ENCODE measurements around the gene APMAP. TPM values are rescaled to one million over a fixed set of nuclear protein-coding genes. Genes with fewer than 3 reads are reported as not detected.

The APMAP gene
- total RNA-seq, 1 experiment from 2014 or later: 80.3 TPM

DNA sequence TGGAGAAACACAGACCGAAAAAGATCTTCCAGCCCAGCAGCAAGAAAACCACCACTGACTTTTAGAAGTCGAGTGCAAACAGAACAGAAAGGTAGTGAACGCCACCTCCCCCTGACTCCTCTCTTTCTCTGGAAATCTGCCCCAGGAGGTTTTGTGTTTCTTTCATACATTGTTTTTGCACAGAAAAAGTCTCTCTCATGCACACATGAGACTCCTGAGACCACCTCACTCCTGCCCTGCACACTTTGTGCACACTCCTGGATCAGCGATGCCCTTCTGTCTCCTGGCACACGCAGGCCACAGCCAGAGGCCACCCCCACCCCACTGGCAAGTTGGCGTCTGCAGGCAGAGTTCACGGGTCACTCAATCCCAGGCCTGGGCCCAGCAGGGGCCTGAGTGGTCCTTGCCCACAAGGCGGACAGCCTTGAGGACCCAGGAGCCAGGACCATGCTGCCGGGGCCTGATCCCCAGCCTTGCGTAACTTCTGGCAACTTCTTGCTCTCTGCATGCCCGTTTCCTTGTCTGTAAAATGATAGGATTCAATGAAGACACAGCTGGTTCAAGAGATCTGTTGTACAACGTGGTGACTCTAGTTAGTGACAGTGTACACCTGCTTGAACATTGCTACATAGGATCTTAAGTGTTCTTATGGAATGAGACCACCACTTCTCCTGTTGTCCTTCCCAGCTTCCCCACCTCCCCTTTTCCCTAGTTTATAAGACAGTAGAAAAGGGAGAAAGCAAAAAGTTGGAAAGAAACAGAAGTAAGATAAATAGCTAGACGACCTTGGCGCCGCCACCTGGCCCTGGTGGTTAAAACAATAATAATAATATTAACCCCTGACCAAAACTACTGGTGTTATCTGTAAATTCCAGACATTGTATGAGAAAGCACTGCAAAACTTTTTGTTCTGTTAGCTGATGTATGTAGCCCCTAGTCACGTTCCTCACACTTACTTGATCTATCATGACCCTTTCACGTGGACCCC lies 73.7 kb downstream of the APMAP start:
- Histone ChIP-seq H3K27me3 (no peaks in the 10 kb centered on the region), H3K9me3 (no peaks in the 10 kb centered on the region), H3K36me3 (no peaks in the 10 kb centered on the region), H3K4me3 (no peak overlapping the region)
- DNase-seq: no peak

DNA sequence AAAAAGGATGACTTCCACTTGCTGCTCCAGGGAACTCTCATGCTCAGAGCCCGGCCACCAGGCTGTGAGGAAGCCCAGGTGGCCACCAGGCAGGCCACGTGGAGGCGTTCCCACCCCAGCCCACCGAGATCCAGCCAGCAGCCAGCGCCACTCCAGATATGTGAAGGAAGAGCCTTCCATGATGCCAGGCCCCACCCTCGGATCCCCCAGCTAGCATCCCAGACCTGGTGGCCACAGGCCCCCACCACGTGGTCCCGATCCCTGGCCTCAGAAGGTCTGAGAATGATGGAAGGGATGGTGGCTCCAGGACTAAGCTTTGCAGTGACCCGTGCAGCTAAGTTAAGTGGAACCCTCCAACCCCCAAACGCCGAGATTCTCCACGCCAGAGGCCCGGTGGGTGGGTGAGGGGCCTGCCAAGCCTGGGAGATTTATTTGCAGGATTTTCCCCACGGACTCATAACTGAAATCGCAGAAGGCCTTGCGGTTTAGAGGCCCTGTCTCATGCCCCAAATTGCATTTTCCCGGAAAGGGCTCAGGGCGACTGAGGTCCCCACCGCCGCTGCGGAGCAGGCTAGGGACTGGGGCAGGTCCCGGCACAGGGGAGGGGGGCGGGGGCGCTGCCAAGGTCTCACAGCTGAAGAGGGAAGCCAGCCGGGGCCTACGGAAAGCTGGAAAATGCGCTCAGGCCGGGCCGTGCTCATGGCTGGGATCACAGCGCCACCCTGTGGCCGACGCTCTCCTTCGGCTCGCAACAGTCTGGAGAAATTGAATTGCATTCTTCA lies 74.6 kb downstream of the APMAP start:
- Histone ChIP-seq H3K36me3 (no peaks in the 10 kb centered on the region), H3K9me3 (no peaks in the 10 kb centered on the region), H3K4me3 (no peak overlapping the region), H3K27me3 (no peaks in the 10 kb centered on the region)
- peak; percentile 28 for DNase-seq

DNA sequence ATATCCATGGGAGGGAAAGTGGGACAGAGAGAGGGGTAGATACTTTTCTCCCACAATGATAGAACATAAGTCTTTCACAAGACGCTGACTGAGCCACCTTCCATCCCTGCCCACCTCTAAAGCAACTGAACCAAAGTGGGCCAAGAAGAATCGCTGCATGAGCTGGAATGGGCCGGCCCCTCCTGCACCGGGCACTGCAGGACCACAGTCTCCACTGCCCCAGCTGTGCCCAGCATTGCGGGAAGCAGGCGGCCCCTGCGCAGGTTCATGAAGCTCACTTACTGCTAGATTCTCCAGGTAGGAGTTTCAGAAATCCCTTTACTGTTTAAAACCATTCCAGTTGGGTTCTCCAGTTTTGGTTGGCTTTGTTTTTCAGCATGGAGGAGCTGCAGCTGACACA lies 75.5 kb downstream of the APMAP start:
- no peaks in the 10 kb centered on the region for H3K36me3 ChIP-seq
- H3K27me3 ChIP-seq: no peaks in the 10 kb centered on the region
- H3K4me3 ChIP-seq: no peak overlapping the region
- H3K9me3 ChIP-seq: no peaks in the 10 kb centered on the region
- DNase-seq: no peak

DNA sequence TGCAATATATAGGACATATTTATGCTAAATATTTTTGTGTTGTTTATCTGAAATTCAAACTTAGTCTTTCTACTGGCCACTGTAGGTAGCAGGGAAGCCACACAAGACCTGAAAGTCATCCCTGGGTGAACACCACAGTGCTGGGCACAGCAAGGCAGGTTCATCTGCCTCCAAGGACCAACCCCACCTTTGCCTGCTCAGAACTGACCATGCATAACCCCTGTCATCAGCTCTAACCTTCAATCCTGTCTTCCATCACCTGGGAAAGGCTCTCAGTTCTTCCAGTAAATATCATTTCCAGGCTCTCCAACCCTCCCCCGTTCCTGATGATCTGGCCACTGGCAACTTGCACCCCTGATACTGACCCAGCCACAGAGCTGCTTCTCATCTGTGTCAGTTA lies 76.1 kb downstream of the APMAP start:
- Histone ChIP-seq H3K4me3 (no peak overlapping the region), H3K36me3 (no peaks in the 10 kb centered on the region), H3K27me3 (no peaks in the 10 kb centered on the region), H3K9me3 (no peaks in the 10 kb centered on the region)
- no peak for DNase-seq

DNA sequence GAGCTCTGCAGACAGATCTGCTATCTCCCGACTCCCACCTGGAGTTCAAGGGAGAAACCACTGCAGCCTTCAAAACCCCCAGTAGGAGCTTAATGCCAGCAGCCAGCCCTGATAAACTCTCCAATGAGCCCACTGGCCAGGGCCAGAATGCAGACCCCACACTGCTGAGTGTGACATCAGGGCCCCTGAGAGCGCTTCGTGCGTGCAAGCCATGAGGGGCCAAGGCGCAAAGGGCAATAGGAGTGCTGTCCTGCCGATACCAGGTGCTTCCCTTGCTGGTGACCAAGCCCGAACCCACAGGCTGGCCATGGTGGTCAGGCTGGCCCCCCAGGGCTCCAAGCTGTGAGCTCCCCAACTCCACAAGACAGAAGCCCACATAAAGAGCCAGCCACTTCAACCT lies 76.7 kb downstream of the APMAP start:
- Histone ChIP-seq H3K4me3 (no peak overlapping the region), H3K27me3 (no peaks in the 10 kb centered on the region), H3K9me3 (no peaks in the 10 kb centered on the region), H3K36me3 (no peaks in the 10 kb centered on the region)
- DNase-seq: no peak

DNA sequence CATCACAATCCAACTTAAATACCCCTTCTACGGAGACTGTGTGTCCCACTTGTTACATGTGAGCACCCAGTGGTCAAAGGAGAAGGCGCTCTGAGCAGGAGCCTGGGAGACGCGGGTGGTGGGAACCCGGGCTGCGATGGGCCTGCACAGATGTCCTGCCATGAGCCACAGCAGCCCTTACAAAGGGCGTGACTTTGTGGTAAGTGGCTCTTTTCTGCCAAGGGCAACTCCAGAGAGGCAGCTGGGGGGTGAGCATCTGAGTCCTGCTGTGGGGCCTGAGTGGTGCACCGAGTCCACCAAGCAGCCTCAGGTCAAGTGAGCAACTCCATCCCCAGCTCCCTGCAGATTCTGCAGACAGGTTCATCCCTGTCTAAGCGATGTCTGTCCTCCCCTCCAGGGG lies 77.1 kb downstream of the APMAP start:
- no peak for DNase-seq
- H3K9me3 ChIP-seq: no peaks in the 10 kb centered on the region
- no peaks in the 10 kb centered on the region for H3K27me3 ChIP-seq
- H3K36me3 ChIP-seq: no peaks in the 10 kb centered on the region
- no peak overlapping the region for H3K4me3 ChIP-seq

DNA sequence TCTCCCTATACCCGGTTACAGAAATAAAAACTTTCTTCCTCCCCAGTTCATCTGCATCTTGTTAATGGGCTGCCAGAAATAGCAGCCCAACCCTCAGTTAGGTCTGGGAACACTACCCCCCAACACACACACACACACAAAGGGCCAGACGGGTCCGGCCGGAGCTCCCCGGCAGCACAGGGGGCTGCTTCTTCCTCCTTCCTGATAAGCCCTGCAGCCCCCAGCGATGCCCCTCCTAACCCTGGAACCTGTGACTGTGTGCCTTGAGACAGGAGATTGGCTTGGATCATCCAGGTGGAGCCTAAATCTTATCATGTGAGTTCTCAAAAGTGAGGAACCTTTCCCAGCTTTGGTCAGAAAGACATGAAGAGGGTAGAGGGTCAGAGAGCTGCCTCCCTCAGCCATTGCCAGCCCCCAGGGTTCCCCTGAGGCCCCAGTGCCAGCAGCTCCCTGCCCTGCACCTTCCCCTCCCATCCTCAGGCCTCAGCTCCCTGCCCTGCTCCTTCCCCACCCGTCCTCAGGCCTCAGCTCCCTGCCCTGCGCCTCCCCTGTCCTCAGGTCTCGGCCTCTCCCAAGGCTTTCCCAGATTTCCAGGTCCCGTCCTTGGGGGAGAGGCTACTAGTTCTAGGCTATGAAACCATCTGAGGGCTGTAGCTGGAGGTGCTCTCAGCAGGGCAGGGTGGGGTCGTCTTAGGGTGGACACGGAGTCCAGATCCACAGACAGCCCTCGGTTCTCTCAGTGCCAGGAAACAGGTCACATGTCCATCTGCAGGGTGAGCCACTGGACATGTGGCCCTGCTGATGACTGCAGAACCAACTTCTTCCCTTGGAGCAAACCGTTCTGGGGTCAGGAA lies 77.9 kb downstream of the APMAP start:
- no peaks in the 10 kb centered on the region for H3K36me3 ChIP-seq

DNA sequence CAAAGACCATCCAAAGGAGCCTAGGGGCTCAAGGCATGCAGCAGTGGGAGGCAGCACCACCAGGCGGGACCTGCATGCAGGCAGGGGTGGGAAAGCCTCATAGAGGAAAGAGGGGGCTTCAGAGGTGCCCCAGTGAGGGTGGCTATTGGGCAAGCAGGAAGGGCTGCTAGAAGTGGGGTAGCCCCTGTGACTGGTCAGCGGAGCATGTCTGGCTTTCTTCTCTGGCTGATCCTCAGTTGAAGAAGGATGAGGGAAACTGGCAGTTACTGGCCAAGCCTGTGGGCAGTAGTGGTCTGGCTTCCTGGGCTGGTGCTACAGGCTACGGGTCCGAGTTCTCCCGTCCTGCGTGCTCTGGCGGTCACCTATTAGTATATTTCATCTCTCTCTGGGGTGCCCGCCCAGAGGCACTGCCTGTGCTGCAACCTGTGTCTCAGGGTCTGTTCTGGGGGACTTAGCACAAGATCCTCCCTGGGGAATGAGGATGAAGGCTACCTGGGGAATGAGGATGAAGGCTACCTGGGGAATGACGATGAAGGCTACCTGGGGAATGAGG lies 79.4 kb downstream of the APMAP start:
- DNase-seq: no peak
- no peaks in the 10 kb centered on the region for H3K27me3 ChIP-seq
- H3K4me3 ChIP-seq: no peak overlapping the region
- H3K36me3 ChIP-seq: no peaks in the 10 kb centered on the region
- H3K9me3 ChIP-seq: no peaks in the 10 kb centered on the region

More for the DNA sequence above, 77.9 kb downstream of the APMAP start:
- H3K4me3 ChIP-seq: no peak overlapping the region
- DNase-seq: no peak
- no peaks in the 10 kb centered on the region for H3K9me3 ChIP-seq
- no peaks in the 10 kb centered on the region for H3K27me3 ChIP-seq

Other genes starting within 250 kb of the APMAP start
- not detected in 2 replicates for gene CST7, start 43.5 kb downstream of the APMAP start, total RNA-seq (2014; rRNA removed; shearing (Covaris generic); ENCODE audit: low replicate concordance)
- gene ACSS1, start 65.4 kb upstream of the APMAP start, total RNA-seq (2014; rRNA removed; shearing (Covaris generic); ENCODE audit: low replicate concordance): 0.10 TPM in 1 of 2 replicates, not detected in the other
- not detected in 2 replicates for gene VSX1, start 89.4 kb upstream of the APMAP start, total RNA-seq (2014; rRNA removed; shearing (Covaris generic); ENCODE audit: low replicate concordance)
- gene ENTPD6, start 203.0 kb upstream of the APMAP start, total RNA-seq (2014; rRNA removed; shearing (Covaris generic); ENCODE audit: low replicate concordance): 41.4 and 59.6 TPM in 2 replicates

All from MG63 (cell line).